Limb (tissue), 2 donors: ENCODE measurements around the gene RPS27.

Experiments used
- DNase-seq, 2 donors: peaks; one replicate each; pipeline ENCODE4 v3.0.0-alpha.2; 2016; ENCODE audit errors: extremely low spot score in 2 of 2

Gene RPS27

DNA sequence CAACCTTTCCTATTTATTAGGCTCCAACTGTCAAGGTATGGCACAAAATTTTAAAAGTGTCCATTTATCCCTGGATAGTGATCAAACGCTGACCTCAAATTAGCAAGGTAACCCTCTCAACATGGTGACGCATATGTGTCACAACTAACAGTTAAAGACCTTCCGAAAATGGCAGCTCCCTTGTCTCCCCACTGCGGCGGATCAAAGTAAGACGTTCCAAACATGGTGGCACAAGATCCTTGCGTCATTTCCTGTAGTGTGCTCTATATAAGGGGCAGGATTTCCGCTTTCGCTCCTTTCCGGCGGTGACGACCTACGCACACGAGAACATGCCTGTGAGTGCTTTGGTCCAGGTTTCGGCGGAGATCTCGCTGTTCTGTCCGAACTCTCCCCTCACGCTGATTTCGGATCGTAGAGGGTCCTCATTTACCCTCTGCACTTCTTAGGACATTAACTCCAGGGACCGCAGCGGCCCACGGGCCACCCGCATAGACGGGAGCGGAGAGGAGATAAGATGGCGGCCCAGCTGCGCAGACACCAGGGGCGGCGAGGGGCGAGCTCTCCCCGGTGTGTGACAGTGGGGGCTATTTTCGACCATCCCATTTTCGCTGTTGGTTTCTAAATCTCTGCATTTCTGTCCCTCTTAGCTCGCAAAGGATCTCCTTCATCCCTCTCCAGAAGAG lies at the start of gene RPS27:
RPS27 (plus strand) TSS at position 295 of the 683 bp plus-strand sequence; CDS start at position 330, 35 bp downstream.
- DNase-seq: peak; percentile 92 to 100

DNA sequence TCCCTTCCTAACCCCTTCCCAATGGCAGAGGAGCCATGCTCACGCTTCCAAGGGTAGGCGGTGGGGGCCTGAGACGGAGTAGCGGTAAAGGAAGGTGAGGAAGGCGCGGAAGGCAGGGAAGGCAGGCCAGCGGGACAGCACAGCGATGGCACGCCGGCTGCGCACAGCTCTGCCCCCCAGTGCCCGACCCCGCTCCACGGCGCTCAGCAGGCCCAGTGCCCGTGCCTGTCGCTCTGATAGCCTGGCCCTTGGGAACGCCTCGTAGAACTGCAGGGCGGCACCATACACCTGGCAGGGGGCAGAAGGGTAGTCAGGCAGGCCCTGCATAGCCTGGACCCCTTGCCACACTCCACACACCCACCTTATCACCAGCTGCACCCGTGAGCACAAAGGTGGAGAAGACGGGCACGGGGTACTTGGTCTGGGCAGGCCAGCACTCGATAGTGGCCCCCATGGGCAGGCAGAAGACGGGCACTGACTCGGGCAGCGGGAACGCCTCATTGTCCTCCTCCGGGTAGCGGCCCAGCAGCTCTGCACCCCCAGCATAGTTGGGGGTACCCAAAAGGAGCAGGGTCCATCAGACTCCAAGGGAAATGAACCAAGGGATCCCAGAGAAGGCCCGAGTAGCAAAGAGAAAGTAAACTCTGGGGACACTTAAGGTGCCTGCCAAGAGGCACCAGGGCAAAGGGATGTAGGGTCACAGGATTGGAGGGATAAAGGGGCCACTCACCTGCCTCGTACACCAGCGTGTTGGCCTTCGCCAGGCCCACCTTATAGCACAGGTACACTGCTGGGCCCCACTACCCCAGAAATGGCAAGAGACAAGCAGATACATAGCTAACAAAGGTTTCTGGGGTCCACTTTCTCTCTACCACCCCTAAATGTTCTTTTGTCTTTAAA lies 48.5 kb upstream of the RPS27 start:
- DNase-seq: no peak

DNA sequence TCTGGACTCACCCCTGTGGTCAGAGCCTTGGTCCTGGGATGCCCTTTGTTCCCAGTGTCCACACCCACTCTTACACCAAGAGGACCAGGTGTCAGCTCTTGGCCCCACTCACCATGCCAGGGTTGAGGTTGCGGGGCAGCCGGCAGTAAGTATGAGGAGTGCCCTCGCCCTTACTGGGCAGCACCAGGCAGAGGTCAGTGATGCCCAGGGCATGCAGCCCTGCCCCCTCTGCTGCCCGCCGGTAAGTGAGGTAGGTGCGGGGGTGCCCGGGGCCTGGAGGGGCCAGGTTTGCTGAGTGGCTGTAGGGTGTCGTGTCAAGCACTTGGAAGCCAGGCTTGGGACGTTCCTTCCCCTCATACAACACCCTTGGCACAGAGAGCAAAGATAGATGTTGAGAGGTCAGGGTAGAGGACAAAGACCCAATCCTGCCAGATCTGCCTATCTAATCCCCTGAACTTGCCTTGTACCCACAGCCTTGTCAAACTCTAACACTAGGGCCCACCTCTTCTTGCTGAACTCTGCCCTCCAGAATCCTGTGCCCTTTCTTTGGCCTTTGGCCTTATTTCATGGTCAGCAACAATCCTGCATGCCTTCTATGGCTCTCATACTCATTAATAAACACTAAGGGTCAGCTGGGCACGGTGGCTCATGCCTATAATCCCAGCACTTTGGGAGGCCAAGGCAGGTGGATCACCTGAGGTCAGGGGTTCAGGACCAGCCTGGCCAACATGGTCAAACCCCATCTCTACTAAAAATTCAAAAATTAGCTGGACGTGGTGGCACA lies 47.6 kb upstream of the RPS27 start:
- DNase-seq: no peak

DNA sequence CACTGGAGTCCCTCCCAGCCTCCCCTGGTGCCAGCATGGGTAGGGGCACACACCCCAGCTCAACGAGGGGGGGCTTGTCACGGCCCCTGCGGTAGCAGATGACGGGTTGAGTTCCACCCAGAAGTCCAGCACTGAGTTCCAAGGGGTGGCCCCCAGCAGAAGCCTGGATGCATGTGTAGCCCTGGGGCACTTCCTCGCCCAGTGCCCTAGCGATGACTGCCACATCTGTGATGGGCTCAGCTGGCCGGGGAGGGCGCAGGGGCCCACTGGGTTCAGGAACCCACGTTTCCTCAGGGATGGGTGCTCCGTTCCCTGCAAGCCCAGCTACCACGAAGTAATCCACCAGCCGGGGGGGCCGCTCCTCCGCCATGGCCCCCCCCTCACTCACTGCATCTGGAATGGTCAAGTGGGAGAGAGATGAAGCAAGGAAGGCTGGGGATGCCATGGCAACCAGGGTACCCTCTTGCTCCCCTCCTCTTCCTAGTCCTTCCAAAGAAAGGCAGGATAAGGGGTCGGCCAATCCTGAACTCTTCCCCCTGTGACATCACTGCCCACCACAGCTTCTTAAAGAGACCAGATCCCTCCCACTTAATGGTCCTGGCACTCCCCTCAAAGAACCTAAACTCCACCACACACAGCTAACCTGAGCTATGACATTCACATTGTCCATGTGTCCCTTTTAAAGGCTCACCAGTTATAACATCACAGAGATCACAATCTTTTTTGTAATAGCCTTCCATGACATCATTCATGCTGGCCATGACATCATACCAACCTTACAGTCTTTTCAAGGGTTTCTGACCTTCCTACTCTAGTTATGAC lies 46.3 kb upstream of the RPS27 start:
- DNase-seq: no peak

DNA sequence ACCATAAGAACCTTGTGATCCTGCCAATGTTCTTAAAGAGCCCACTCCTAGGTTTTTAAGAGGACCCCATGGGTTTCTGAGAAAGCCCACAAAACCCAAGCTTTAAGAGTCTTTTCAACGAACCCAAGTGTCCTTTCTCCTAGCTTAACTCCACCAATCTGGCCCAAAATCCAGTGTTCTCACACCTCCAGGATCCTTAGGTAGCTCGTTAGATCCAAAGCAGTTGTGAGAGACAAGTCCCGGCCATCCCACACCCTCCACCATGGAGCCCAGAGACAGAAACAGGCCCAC lies 45.8 kb upstream of the RPS27 start:
- no peak for DNase-seq

DNA sequence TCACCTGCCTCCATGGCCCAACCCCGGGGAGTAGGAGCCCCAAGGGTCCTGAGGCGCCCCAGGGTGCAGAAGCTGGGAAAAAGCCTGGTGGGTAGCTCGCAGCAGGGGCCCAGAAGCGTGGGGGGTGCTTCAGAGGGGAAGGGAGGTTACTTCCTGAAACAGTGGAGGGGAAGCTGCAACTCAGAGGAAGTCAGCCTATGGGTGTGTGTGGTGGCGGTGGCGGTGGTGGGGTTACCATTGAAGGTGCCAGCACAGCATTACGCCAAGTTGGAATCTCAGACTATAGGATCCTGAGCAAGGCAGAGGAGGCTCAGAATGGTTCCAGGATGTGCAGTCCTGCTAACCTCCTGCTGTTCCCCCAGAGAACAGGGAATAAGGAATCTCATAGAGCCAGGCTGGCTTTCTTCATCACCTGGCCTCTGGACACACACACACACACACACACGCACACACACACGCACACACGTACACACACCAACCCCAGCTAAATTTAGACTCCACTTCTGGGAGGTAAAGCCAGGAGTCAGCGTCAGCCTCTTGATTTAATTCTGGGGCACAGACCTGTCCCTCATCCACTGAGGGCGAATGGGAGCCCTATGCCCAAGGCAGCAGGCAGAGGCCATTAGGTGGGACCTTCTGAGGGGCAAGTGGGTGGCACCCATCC lies 45.3 kb upstream of the RPS27 start:
- no peak for DNase-seq

DNA sequence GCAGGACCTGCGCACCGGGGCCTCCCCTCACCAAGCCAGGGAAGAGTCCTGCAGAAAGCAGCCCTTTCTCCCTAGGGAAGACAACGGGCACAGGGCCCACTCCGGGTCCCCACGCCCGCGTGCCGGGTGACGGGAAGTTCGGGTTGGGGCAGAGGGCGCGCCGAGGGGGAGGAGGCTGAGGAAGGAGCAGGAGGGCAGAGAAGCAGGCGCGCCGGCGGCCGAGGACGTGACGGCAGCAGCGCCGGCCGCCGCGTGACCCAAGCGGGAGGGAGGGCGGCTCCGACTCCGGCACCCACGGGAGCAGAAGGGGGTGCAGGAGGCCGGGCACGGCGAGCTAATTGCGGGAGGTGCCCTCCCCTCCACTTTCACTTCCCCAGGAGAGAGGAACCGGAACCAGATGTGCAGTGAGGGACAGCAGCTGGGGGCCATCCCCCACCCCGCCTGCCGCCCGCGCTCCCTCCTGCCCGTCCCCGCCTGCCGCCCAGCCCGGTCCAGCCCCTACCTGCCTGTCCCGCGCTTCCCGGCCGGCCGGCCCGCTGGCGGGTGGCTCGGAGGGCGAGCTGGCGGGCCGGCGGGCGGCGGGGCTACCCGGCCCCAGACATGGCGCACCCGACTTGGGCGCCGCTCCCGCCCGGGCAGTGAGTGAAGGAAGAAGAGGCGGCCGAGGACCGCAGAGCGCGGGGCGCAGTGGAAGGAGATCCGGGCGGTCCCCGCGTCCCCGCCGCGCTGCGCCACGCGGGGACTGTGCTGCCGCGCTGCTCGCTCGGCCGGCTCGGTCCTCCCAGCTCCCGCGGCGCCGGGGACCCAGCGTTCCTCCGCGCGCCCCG lies 44.6 kb upstream of the RPS27 start:
- peak; percentile 41 to 78 for DNase-seq

DNA sequence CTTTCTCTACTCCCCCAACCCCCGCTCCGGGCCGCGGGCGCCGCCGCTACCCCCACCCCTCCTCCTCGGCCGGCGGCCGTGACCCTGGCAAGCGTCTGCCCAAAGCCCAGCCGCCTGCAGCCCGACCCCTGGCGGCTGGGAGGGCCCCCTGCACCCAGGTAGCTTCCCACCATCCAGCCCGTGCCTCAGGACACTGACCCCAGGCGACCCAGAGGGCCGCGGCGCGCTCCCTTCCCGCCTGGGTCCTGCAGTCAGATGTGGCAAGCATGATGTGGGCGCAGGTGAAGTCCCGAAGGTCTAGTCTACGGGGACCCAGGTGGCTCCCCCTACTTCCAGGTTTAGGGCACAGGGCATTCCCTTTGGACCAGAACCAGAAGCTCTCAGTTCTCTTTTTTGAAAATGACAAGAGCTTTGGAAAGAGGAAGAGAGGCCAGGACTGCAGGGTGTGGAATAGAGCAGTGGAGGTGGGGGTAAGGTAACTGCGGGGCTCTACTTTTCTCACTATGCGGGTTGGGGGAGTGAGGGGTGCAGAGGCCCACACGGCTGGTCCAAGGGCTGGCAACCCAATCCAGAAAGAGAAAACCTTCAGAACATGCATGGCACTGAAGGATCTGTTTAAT lies 43.8 kb upstream of the RPS27 start, which contains the start of gene DENND4B:
DENND4B (minus strand) TSS at position 97 of the 620 bp plus-strand sequence. CDS start 2,344 bp downstream, outside the sequence.
- DNase-seq: peak; percentile 84 to 90

DNA sequence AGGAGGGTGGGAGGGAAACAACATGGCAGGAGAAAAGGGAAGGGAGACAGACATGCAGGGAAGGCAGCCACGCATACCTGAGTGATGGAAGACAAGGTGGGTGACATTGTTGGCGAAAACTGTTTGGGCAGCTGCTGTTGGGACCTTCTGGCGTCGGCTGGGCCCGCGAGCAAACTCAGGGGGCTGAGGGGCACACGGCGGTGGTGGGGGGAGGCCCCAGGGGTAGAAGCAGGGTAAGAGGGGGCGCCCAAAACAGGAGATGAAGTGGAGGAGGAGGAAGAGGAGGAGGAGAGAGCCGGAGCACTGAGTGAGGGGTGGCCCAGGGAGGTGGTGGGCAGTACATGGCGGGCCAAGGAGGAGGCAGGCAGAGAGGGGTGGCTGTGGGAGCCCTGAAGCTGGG lies 39.4 kb upstream of the RPS27 start:
- no peak for DNase-seq

DNA sequence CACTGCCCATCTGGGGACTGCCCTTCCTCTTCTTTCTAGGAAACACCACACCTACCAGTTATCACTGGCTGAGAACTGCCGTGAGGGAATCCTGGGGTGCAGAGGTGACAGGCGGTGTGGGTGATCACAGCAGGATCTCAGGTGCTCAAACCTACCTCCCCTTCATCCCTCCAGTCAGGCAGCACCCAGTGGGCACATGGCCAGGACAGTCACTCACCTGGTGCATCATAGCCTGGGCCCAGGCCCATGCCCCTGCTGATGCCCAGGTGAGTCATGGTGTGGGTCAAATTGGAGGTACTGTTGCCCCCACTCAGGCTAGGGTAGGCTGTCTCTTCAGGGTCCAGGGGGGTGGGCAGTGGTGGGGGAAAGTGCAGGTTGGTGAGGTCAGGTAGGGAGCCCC lies 38.8 kb upstream of the RPS27 start:
- no peak for DNase-seq

DNA sequence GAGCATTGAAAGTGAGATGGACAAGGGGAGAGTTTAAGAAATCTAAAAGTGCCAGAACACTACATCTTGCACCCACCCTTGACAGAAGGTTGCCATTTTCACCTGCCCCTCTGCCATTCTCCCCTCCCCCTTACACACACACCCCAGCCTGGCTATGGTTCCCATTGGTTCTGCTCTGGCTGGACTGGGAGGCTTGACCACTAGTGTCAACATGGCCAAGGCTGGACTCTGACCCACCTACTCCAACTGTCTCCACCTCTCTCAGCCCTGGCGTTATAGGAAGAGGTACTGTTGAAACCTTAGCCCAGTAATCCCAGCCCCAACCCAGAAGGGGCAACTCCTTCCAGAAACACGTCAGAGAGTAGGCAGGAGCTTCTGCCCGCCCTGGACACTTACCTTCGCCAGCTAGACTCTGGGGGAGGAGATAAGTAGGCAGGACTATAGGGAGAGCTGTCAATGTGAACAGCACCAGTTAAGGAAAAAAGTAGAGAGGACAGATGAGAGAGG lies 36.6 kb upstream of the RPS27 start:
- no peak for DNase-seq

DNA sequence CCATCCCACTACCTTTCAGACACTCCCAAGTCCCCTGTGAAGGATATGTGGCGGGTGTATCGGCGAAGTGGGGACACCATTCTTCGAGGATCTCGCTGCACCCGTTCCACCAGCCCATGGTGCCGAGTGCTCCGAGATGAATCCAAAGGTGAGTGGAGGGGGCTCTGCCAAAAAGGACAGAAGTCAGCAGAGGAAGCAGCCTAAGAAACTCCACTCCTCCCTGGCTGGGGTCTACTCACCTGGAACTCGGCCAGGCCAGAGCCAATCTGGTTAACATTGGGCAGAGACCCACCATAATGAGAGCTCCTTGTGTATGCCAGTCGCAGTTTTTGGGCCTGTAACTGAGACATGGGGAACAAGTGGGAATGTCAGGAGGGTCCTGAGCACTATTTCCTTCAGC lies 35.7 kb upstream of the RPS27 start:
- no peak for DNase-seq

DNA sequence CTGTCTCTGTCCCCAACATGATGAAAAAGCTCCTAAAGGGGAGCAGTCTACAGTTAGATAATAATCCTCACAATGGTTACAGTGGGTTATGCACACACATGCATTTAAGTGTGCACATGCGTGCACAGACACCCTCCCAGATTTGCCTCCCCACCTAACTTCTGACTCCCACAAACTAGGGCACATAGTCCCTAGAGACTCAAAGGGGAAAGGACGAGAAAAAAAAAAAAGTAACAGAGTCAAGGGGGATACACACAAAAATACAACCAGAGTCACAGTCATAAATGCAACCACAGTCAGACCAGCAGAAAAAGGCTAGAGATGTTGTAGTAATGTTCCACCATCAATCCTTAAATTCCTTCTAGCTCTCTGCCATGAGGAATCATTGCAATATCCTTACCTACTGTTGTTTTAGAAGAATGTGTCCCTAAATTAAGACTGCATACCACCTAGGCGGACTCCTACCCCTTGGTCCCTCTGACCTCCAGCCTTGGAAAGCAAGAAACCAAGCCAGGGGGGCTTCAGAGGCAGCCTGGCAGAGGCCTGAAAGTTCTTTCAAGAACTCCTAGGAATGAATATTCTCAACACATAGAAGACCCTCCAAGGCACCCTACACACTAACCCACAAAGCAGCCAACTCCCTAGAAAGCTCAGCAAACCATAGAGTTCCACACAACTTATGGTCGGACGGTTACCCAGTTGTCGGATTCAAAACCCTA lies 33.4 kb upstream of the RPS27 start:
- no peak for DNase-seq

DNA sequence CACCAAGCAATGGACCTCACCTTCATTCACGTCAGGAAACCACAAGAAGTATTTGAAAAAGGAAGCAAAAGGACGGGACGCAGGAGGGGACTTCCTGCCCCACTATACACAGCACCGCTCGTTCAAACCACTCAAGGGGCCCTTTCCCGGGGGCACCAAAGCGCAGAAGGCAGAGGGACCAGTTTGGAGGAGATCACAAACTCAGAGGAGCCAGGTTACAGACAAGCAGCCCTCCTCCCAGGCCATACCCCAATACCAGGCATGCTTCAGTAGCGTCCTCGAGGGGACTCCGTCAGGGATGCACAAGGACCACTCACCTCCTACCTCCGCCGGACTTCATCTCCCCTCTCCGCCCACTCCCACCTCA lies 32.8 kb upstream of the RPS27 start:
- DNase-seq: no peak

DNA sequence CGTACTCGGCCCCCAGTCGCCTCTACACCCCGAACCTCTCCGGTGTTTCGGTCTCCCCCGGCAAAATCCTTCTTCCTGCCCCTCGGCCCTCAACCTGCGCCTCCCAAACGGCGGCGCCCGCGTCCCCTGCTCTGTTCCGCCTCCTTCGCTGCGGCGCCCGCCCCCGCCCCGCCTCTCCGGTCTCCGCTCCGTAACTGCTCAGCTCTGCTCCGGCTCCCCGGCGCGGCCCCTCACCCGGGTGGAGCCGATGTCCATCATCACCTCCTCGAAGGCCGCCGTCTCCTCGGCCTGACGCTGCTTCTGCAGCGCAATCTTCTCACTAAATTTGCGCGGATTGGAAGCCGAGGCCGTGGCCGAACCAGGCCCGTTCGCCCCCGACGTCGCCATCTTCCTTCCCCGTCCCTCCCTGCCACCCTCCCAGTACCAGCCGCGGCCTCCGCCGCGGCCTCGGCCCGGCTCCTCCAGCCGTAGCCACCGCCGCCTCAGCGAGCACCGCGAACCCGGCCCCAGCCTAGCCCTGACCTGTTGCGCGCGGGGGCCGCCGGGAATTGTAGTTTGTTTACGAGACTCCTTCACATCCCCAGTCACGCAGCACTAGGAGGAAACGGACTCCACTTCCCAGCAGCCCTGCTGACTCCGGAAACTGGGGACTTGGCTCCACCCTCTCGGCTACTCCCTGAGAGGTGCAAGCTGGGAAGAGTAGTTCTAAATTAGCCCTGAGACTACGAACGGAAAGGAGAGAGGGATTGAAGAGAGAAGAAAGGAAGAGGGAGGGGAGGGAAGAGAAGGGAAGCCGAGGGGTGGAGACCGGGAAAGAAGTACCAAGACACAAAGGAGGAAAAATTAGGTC lies 32.2 kb upstream of the RPS27 start, which contains the start of gene CRTC2:
CRTC2 (minus strand) TSS at position 502 of the 850 bp plus-strand sequence; CDS start at position 387, 115 bp downstream.
- DNase-seq: peak; percentile 98 to 100

DNA sequence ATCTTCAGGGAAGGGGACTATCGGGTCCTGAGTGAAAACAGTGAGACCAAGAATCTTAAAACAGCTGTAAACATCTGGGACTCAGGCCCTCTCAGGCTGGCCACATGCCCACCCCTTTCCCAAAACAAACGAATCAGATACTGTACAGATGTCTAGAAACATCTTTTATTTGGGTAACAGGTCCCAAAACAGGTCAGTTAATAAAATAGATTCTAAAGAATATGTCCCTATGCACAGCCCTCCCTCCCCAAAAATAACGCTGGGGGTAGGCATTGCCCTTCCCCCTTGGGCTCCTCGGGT lies 31.7 kb upstream of the RPS27 start:
- DNase-seq: no peak

DNA sequence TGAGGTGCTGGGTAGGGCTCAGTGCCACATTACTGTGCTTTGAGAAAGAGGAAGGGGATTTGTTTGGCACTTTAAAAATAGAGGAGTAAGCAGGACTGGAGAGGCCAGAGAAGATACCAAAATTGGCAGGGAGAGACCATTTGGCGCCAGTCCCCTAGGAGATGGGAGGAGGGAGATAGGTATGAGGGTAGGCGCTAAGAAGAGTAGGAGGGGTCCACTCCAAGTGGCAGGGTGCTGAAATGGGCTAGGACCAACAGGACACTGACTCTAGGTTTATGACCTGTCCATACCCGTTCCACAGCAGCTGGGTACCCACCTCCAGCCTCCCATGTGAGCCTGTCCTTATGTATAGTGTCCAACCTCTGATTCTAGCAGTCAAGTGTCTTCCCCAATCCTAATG lies 31.1 kb upstream of the RPS27 start:
- no peak for DNase-seq

DNA sequence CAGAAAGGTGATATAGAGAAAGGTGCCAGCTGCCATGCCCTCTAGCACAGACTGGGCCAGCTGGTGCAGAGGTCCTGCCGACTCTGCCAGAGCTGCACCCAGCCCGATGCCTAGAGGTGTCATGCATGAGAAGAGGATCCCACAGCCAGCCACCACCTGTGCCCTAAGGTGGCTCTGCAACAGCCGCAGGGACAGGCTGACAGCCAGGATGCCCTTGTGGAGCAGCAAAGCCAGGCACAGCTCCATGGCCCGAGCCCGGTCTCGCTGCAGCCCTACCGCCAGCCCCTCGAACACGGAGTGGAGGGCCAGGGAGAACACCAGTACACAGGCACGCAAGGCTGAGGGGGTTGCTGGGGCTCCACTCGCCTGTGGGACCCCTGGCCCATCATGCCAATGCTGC lies 30.4 kb upstream of the RPS27 start:
- DNase-seq: no peak
